BLaER1 (cell line): ENCODE measurements around the gene MLLT1.

ENCODE experiments used
- H3K27ac ChIP-seq: shearing (Covaris generic); formaldehyde crosslinking; 2 replicates; pipeline ENCODE4 v1.8.1; 2022
- H3K27me3 ChIP-seq: shearing (Covaris generic); formaldehyde crosslinking; 2 replicates; pipeline ENCODE4 v1.8.1; 2022
- H3K36me3 ChIP-seq: shearing (Covaris generic); formaldehyde crosslinking; 2 replicates; pipeline ENCODE4 v1.8.1; 2022
- H3K4me1 ChIP-seq: shearing (Covaris generic); formaldehyde crosslinking; 2 replicates; pipeline ENCODE4 v1.8.1; 2022
- H3K4me2 ChIP-seq: shearing (Covaris generic); formaldehyde crosslinking; 2 replicates; pipeline ENCODE4 v1.8.1; 2022
- H3K4me3 ChIP-seq: shearing (Covaris generic); formaldehyde crosslinking; 2 replicates; pipeline ENCODE4 v1.8.1; 2022
- H3K9ac ChIP-seq: shearing (Covaris generic); formaldehyde crosslinking; 2 replicates; pipeline ENCODE4 v1.8.1; 2022
- H3K9me3 ChIP-seq: shearing (Covaris generic); formaldehyde crosslinking; 2 replicates; pipeline ENCODE4 v1.8.1; 2022
- H4K20me1 ChIP-seq: shearing (Covaris generic); formaldehyde crosslinking; 2 replicates; pipeline ENCODE4 v1.8.1; 2022
- Cebpa-rat ChIP-seq: shearing (Covaris generic); IDR thresholded peaks from 2 replicates; pipeline ENCODE4 v1.8.1; 2022

MLLT1 gene

GRCh38 chr19:6225232-6225865, 54.4 kb downstream of the MLLT1 start:
- H3K36me3 ChIP-seq, result peaks cover 71% of the 10 kb centered on the region

GRCh38 chr19:6224308-6224675, 55.5 kb downstream of the MLLT1 start:
- Histone ChIP-seq H3K4me3 (no peak overlapping the region; the same call in 1 of the 2 replicates), H3K4me2 (peak overlapping the region; percentile 94), H3K9ac (no peak overlapping the region), H3K9me3 (no peaks in the 10 kb centered on the region), H3K36me3 (peaks cover 76% of the 10 kb centered on the region), H3K27ac (no peak overlapping the region), H4K20me1 (peaks cover 100% of the 10 kb centered on the region), H3K4me1 (peaks cover 99% of the 10 kb centered on the region), H3K27me3 (no peaks in the 10 kb centered on the region; the same call in 1 of the 2 replicates)
- TF ChIP-seq Cebpa-rat, result no peak

More at GRCh38 chr19:6225232-6225865, 54.4 kb downstream of the MLLT1 start:
- H3K4me2 ChIP-seq, result peak overlapping the region; percentile 94
- peak overlapping the region; percentile 6; the same call in 1 of the 2 replicates for H3K4me3 ChIP-seq
- H3K9me3 ChIP-seq, result no peaks in the 10 kb centered on the region
- TF ChIP-seq Cebpa-rat, result no peak
- peak overlapping the region; percentile 82 for H3K27ac ChIP-seq
- peak overlapping the region; percentile 55 for H3K9ac ChIP-seq
- H4K20me1 ChIP-seq, result peaks cover 100% of the 10 kb centered on the region
- no peaks in the 10 kb centered on the region; the same call in 1 of the 2 replicates for H3K27me3 ChIP-seq
- peaks cover 99% of the 10 kb centered on the region for H3K4me1 ChIP-seq

GRCh38 chr19:6223461-6224307, 56.1 kb downstream of the MLLT1 start:
- Histone ChIP-seq H3K9ac (no peak overlapping the region), H3K4me3 (no peak overlapping the region; the same call in 1 of the 2 replicates), H4K20me1 (peaks cover 100% of the 10 kb centered on the region), H3K27ac (no peak overlapping the region), H3K4me2 (peak overlapping the region; percentile 94), H3K27me3 (no peaks in the 10 kb centered on the region; the same call in 1 of the 2 replicates), H3K4me1 (peaks cover 99% of the 10 kb centered on the region), H3K36me3 (peaks cover 81% of the 10 kb centered on the region), H3K9me3 (no peaks in the 10 kb centered on the region)
- no peak for TF ChIP-seq Cebpa-rat

DNA sequence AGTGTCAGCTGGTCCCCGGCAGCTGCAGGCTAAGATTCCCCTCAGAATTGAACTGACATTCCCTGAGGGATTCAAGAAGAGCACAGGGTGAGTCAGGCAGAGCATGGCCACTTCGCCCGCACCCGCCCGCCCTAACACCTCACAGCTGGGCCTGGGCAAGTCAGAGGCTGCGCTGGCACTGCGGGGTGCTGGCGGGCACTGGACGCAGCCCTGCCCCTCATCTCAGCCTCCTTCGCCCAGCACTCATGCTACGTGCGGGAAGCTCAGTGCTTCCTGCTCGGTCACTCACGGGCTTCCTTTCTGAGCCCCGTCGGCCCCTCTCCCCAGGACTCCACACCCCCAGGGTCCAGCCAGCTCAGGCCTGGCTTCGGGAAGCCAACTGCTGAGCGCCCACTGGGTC, 56.9 kb downstream of the MLLT1 start:
- Histone ChIP-seq H3K27me3 (no peaks in the 10 kb centered on the region; the same call in 1 of the 2 replicates), H3K4me1 (peaks cover 99% of the 10 kb centered on the region), H3K4me2 (peak overlapping the region; percentile 94), H3K9me3 (no peaks in the 10 kb centered on the region), H3K36me3 (peaks cover 85% of the 10 kb centered on the region), H3K4me3 (no peak overlapping the region; the same call in 1 of the 2 replicates), H3K27ac (no peak overlapping the region), H3K9ac (no peak overlapping the region), H4K20me1 (peaks cover 100% of the 10 kb centered on the region)
- TF ChIP-seq Cebpa-rat, result no peak

DNA sequence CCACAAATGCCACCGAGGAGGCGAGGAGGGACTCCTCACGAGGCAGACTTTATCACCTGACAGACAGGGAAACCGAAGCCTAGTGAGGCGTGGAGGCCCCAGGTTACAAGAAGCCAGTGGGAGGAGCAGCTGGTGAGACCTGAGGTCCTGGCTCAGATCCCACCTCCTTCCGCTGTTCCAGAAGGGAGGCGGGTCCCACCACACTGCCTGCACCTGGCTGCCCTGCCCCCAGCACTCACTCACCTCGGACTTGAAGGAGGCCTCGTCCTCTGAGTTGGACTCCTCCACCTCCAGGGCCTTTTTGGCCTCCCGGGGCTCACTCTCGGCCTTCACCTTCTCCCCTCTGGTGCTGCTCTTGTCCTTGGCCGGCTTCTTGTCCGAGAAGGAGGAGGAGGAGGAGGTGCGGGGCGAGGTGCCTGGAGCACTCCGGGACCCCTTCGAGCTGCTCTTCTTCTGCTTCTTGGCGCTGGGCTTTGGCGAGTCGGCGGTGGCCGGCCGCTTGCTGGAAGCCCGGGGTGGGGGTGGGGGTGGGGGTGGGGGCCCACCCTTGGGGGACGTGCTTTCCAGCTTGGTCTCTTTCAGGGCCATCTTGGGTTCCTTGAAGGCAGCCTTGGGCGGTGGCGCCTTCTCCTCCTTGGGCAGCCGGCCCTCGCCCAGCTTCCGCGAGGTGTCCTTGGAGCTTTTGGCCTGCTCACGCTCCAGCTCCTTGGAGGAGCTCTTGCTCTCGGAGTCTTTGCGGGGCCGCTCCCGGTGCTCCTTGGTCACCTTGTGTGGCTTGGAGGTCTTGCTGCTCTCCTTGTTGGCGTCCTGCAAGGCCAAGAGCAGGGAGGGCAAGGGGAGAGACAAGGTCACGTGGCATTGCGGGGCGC, 57.7 kb downstream of the MLLT1 start:
- Histone ChIP-seq H3K4me2 (peak overlapping the region; percentile 94), H3K9ac (no peak overlapping the region), H3K27ac (no peak overlapping the region), H3K36me3 (peaks cover 90% of the 10 kb centered on the region), H3K9me3 (no peaks in the 10 kb centered on the region), H4K20me1 (peaks cover 100% of the 10 kb centered on the region), H3K4me1 (peaks cover 93% of the 10 kb centered on the region), H3K4me3 (no peak overlapping the region), H3K27me3 (no peaks in the 10 kb centered on the region; the same call in 1 of the 2 replicates)
- TF ChIP-seq Cebpa-rat, result no peak

DNA sequence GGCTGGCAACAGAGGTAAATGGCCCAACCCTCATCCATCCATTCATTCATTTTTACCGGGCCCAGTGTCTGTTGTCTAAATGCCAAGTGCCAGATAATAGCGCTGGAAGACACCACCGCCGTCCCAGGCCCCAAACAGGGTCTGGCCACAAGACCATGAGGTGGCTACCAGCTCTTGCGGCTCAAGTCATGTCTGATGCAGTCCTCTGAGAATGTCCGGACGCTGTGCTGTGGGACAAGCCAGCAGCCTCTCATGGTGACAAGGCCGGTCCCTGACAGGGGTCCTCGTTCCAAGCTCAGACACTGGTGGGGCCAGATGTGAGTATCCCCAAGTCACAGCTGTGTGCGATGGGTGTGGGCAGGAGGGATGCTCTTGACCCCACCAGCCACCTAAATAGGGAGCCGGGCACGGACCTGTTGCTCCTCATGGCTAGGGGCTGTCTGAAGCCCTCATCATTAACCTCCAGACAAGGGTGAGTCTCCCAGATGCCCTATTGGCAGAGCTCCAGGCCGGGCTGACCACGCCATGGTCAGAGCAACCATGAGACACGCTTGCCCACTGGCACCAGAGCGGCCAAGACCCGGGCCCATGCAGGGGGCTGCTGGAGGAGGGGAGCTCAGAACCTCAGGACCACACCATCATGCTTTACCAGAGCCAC, 58.4 kb downstream of the MLLT1 start:
- Histone ChIP-seq H3K4me2 (peak overlapping the region; percentile 55), H3K9ac (no peak overlapping the region), H3K27ac (no peak overlapping the region), H3K4me1 (peaks cover 85% of the 10 kb centered on the region), H3K36me3 (peaks cover 90% of the 10 kb centered on the region), H3K4me3 (no peak overlapping the region), H3K27me3 (no peaks in the 10 kb centered on the region), H4K20me1 (peaks cover 92% of the 10 kb centered on the region), H3K9me3 (no peaks in the 10 kb centered on the region)
- TF ChIP-seq Cebpa-rat, result no peak

- no peaks in the 10 kb centered on the region for H3K9me3 ChIP-seq
- no peak overlapping the region for H3K4me3 ChIP-seq
- H3K27me3 ChIP-seq, result no peaks in the 10 kb centered on the region
- H3K36me3 ChIP-seq, result peaks cover 88% of the 10 kb centered on the region
- H3K27ac ChIP-seq, result no peak overlapping the region
- peaks cover 85% of the 10 kb centered on the region for H4K20me1 ChIP-seq
- no peak for TF ChIP-seq Cebpa-rat
- H3K4me1 ChIP-seq, result peaks cover 78% of the 10 kb centered on the region
- H3K9ac ChIP-seq, result no peak overlapping the region
- H3K4me2 ChIP-seq, result peak overlapping the region; percentile 55
Observed at GRCh38 chr19:6220385-6221191, 59.2 kb downstream of the MLLT1 start.

- H3K27me3 ChIP-seq, result no peaks in the 10 kb centered on the region
- peaks cover 69% of the 10 kb centered on the region for H3K4me1 ChIP-seq
- TF ChIP-seq Cebpa-rat, result no peak
- H3K9ac ChIP-seq, result no peak overlapping the region
- peaks cover 76% of the 10 kb centered on the region for H4K20me1 ChIP-seq
- peaks cover 88% of the 10 kb centered on the region for H3K36me3 ChIP-seq
- H3K27ac ChIP-seq, result no peak overlapping the region
- H3K4me2 ChIP-seq, result peak overlapping the region; percentile 55
- no peaks in the 10 kb centered on the region for H3K9me3 ChIP-seq
- H3K4me3 ChIP-seq, result no peak overlapping the region
Observed at GRCh38 chr19:6219586-6220290, 60.0 kb downstream of the MLLT1 start.
